Loucy (cell line): Measurements from ENCODE around the gene PRKRIP1.
"Not testable (repeated sequence)": the region's sequence is repeated elsewhere in the genome, so short reads cannot be mapped to it uniquely, and the experiment has no call there.

Experiments
- CTCF ChIP-seq: fragments of 200-600 bp; sonication (generic); conservative IDR thresholded peaks from 2 replicates; pipeline ENCODE4 v1.5.1; 2014; ENCODE audit warnings: mild to moderate bottlenecking, antibody characterized with exemption, low read length
- EZH2phosphoT487 ChIP-seq: fragments of 200-600 bp; IDR thresholded peaks from 2 replicates; pipeline ENCODE4 v1.6.1; 2018; ENCODE audit warnings: antibody characterized with exemption, mild to moderate bottlenecking, moderate library complexity, borderline replicate concordance

- not testable (repeated sequence) for TF ChIP-seq CTCF, EZH2phosphoT487
Measured at GRCh38 chr7:102370038-102370437, 26.1 kb upstream of the PRKRIP1 start.
